Muscle layer of duodenum (tissue), 2 donors: ENCODE data around the gene EYA2.

Experiments
- H3K27ac ChIP-seq: one replicate; pipeline ENCODE4 v1.7.0; 2013; ENCODE audit warnings: mild to moderate bottlenecking, low read length
- H3K27me3 ChIP-seq: one replicate; pipeline ENCODE4 v1.7.0; 2013; ENCODE audit warnings: low read depth, mild to moderate bottlenecking, control low read depth, low read length
- H3K36me3 ChIP-seq, 2 donors: one replicate each; pipeline ENCODE4 v1.7.0; 2013; ENCODE audit warnings: low read length in 2 of 2, control low read depth in 1 of 2, mild to moderate bottlenecking in 1 of 2; ENCODE audit not compliant: insufficient read depth in 2 of 2, control insufficient read depth in 1 of 2
- H3K4me1 ChIP-seq, 2 donors: one replicate each; pipeline ENCODE4 v1.7.0; 2013; ENCODE audit warnings: low read length in 2 of 2, mild to moderate bottlenecking in 2 of 2, control low read depth in 1 of 2, moderate library complexity in 1 of 2; ENCODE audit not compliant: insufficient read depth in 2 of 2, control insufficient read depth in 1 of 2
- H3K4me3 ChIP-seq, 2 donors: one replicate each; pipeline ENCODE4 v1.7.0; 2013; ENCODE audit warnings: low read length in 2 of 2, low read depth in 1 of 2, mild to moderate bottlenecking in 1 of 2
- H3K9me3 ChIP-seq, 2 donors: one replicate each; pipeline ENCODE4 v1.7.0; 2013; ENCODE audit warnings: low read length in 2 of 2, control low read depth in 1 of 2, mild to moderate bottlenecking in 1 of 2; ENCODE audit not compliant: control insufficient read depth in 1 of 2
- donor health status: healthy.

Gene EYA2

GRCh38 chr20:47106786-47107185 lies 212.1 kb downstream of the EYA2 start:
- H3K4me3 ChIP-seq = no peak overlapping the region
- H3K4me1 ChIP-seq = no peaks in the 10 kb centered on the region
- H3K27me3 ChIP-seq = no peaks in the 10 kb centered on the region
- H3K27ac ChIP-seq = no peak overlapping the region
- H3K9me3 ChIP-seq = peaks cover 9 to 18% of the 10 kb centered on the region in 2 donors
- H3K36me3 ChIP-seq = no peaks in the 10 kb centered on the region

GRCh38 chr20:47108994-47109393 lies 214.4 kb downstream of the EYA2 start:
- Histone ChIP-seq H3K27ac (no peak overlapping the region), H3K4me3 (no peak overlapping the region), H3K4me1 (no peaks in the 10 kb centered on the region), H3K36me3 (no peaks in the 10 kb centered on the region), H3K9me3 (peaks cover 9 to 18% of the 10 kb centered on the region in 2 donors), H3K27me3 (no peaks in the 10 kb centered on the region)

DNA sequence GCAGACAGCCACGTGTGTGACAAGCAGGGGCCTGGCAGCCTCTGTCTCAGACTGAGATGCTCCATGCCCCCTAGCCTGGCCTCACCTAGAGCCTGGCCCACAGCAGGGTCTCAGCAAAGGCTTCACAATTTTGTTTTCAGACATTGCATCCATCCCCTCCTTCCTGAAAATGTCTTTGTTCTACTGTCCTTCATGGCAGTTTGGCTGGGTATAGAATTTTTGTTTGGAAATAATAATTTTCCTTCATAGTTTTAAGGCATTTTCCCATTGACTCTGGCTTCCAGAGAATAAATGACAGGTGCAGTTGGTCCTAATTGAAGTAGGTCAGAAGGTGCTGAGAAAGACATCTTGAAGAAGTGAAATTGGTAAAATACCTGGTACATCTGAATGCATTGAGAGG lies 216.2 kb downstream of the EYA2 start:
- Histone ChIP-seq H3K36me3 (no peaks in the 10 kb centered on the region), H3K27ac (no peak overlapping the region), H3K27me3 (no peaks in the 10 kb centered on the region), H3K9me3 (peaks cover 9 to 18% of the 10 kb centered on the region in 2 donors), H3K4me1 (no peaks in the 10 kb centered on the region), H3K4me3 (no peak overlapping the region)

GRCh38 chr20:47111576-47111975 lies 216.9 kb downstream of the EYA2 start:
- Histone ChIP-seq H3K4me3 (peak overlapping the region in 1 of 2 donors; percentile 3), H3K4me1 (no peaks in the 10 kb centered on the region), H3K36me3 (no peaks in the 10 kb centered on the region), H3K27ac (no peak overlapping the region), H3K27me3 (no peaks in the 10 kb centered on the region), H3K9me3 (peaks cover 9 to 18% of the 10 kb centered on the region in 2 donors)

DNA sequence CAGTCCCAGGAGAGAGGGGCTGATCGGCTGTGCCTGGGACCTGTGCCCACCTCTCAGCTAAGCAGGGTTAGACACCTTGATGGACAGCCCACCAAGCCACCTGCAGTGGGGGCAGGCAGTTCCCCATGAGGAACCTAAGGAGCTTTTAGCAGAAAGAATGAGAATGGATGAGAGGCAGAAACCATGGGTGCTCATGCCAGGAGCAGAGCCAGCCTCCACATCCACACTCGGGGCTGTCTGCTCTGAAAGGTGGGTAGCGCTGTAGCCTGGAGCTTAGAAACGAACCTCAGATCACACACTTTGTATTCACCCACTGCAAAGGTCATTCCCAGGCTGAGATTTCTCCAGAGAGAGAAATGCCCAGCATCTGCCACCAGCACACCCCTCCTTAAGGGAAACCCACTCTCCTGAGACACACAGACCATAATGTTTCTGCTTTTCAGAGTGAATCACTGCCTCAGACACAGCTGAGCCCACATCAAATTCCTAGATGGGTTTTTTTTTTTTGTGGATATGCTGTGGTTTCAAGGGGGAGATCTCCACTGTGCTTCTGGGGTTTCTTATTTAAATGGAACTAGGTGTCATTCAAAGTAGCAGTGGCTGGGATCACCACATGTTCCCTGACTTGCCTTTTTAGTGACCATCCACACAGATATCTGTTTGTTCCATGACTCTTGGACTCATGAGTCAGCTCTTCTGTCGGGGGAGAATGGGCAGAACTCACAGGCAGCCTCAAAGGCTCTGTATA lies 218.9 kb downstream of the EYA2 start:
- H3K36me3 ChIP-seq = no peaks in the 10 kb centered on the region

DNA sequence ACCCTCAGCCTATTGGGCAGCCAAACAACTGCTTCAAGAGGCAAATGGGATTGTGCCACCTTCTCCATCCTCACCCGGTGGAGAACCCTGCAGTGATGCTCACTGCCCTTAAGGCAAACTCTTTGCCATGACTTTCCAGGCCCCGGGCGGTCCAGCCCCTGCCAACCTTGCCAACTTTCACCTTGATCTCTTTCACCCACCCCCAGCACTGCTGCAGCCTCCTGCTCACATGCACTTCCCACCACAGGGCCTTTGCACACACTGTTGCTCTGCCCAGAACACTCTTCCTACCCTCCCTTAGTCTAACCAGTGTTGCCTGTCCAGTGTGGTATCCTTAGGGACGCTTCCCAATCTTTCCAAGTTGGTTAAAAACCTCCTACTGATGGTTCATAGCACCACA lies 221.1 kb downstream of the EYA2 start:
- no peak overlapping the region for H3K27ac ChIP-seq
- H3K36me3 ChIP-seq = no peaks in the 10 kb centered on the region
- peaks cover 6 to 9% of the 10 kb centered on the region in 2 donors for H3K9me3 ChIP-seq
- no peak overlapping the region for H3K4me3 ChIP-seq
- no peaks in the 10 kb centered on the region for H3K27me3 ChIP-seq
- H3K4me1 ChIP-seq = peaks cover 3 to 8% of the 10 kb centered on the region in 2 donors

More for the DNA sequence above, 218.9 kb downstream of the EYA2 start:
- Histone ChIP-seq H3K9me3 (peaks cover 9 to 14% of the 10 kb centered on the region in 2 donors), H3K4me3 (no peak overlapping the region), H3K27ac (no peak overlapping the region), H3K27me3 (no peaks in the 10 kb centered on the region), H3K4me1 (peaks cover 3 to 8% of the 10 kb centered on the region in 2 donors)

DNA sequence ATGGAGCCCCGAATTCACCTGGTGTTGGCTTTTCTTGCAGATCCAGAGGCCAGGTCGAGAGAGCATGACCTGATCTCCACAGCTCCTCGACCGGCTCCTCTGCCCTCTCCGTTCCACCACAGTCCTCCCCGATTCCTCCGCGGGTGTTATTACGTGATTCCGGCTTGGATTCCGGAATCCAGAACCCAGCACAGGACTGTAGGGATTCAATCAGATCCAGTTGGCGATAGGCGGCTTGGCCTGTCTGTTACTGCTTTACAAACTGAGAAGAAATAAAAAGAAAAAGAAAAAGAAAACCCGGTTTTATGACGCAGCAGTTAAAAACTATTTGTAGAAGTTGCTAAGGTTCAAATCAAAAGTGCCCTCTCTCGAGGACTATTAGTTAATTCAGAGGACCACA lies 222.7 kb downstream of the EYA2 start:
- Histone ChIP-seq H3K4me3 (no peak overlapping the region), H3K27ac (no peak overlapping the region), H3K27me3 (no peaks in the 10 kb centered on the region), H3K36me3 (no peaks in the 10 kb centered on the region), H3K9me3 (no peaks in the 10 kb centered on the region), H3K4me1 (peaks cover 3 to 8% of the 10 kb centered on the region in 2 donors)

- no peak overlapping the region for H3K27ac ChIP-seq
Measured at GRCh38 chr20:47117773-47118172, 223.1 kb downstream of the EYA2 start.

GRCh38 chr20:47118206-47118605 lies 223.6 kb downstream of the EYA2 start:
- H3K4me1 ChIP-seq = peaks cover 3 to 8% of the 10 kb centered on the region in 2 donors
- H3K36me3 ChIP-seq = no peaks in the 10 kb centered on the region
- H3K4me3 ChIP-seq = no peak overlapping the region
- H3K27me3 ChIP-seq = no peaks in the 10 kb centered on the region
- no peaks in the 10 kb centered on the region for H3K9me3 ChIP-seq
- H3K27ac ChIP-seq = no peak overlapping the region

More at GRCh38 chr20:47117773-47118172, 223.1 kb downstream of the EYA2 start:
- no peaks in the 10 kb centered on the region for H3K27me3 ChIP-seq
- H3K4me1 ChIP-seq = peaks cover 3 to 8% of the 10 kb centered on the region in 2 donors
- no peaks in the 10 kb centered on the region for H3K9me3 ChIP-seq
- no peaks in the 10 kb centered on the region for H3K36me3 ChIP-seq
- no peak overlapping the region for H3K4me3 ChIP-seq

GRCh38 chr20:47118641-47119040 lies 224.0 kb downstream of the EYA2 start:
- Histone ChIP-seq H3K27ac (no peak overlapping the region), H3K27me3 (no peaks in the 10 kb centered on the region), H3K4me3 (no peak overlapping the region), H3K36me3 (no peaks in the 10 kb centered on the region), H3K9me3 (no peaks in the 10 kb centered on the region), H3K4me1 (peaks cover 3 to 8% of the 10 kb centered on the region in 2 donors)

- Histone ChIP-seq H3K27me3 (no peaks in the 10 kb centered on the region), H3K4me1 (peaks cover 4 to 12% of the 10 kb centered on the region in 2 donors), H3K27ac (no peak overlapping the region), H3K9me3 (no peaks in the 10 kb centered on the region), H3K36me3 (no peaks in the 10 kb centered on the region), H3K4me3 (no peak overlapping the region)
Measured at GRCh38 chr20:47120346-47120936, 225.8 kb downstream of the EYA2 start.
